ENCODE results near the gene ANKRD49.
A peak's percentile ranks its signal among the peaks of the same experiment; 100 is the strongest.

The ANKRD49 gene

DNA sequence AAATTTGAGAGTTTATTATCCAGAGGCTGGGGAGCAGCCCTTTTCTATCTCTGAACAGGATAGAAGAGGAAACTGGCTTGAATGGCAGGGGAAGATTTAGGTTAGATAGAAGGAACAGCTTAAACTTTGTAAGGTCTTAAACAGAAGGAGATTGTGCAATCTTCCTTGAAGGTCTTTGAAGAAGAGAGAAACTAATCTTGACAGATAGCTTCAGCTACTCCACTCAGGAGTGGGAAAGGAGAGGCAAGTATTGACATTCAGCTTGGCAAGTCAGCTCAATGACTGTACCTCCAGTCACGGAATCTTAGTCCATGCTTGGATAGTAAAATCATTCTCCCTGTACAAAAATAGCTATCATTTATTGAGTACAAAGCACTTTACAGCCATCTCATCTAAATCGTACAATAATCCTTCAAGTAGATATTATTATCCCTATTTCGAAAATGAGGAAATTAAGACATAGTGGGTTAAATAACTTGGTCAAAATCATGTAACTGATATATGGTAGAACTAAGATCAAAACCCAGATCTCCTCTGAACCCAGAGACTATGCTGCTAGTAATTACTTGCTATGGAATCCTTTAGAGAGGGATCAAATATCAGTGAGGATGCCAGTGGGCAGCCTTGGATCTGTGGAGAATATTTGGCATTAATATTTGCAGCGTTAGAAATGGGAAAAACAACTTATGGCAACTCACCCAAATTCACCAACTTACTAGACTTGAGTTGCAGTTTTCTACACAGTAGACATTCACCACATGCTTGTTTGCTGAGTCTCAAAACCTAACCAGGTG is 33.1 kb downstream of the ANKRD49 start:
- DNase-seq (ENCODE audit: low read depth) = no peak
- TF ChIP-seq CTCF (IDR thresholded peaks at IDR 0.05; ENCODE audit: low read length, missing control alignments) = no peak

DNA sequence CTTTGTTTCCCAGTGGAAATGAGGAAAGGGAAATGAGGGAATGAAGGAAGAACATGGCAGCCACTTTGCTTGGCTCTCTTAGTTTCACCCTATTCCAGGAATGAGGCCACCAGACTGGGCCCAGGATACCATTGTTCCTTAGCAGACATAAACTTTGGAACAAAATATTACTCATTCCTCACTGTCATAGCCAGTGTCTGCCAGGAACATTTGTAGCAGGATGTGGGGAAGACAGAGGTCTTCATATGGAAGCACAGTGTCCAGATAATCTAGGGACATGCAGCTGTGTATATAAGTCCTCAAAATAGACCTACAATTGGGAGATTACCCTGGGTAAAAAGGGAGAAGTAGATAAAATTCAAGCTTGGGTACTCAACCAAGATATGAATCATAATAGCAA is 34.8 kb downstream of the ANKRD49 start:
- DNase-seq (ENCODE audit: low read depth) = peak; percentile 39
- TF ChIP-seq CTCF (IDR thresholded peaks at IDR 0.05; ENCODE audit: low read length, missing control alignments) = no peak
- no peak overlapping the region for H3K4me3 ChIP-seq (replicated peaks; ENCODE audit: low read depth, low read length)

More for the DNA sequence above, 33.1 kb downstream of the ANKRD49 start:
- H3K4me3 ChIP-seq (replicated peaks; ENCODE audit: low read depth, low read length) = no peak overlapping the region

- no peak for TF ChIP-seq CTCF (IDR thresholded peaks at IDR 0.05; ENCODE audit: low read length, missing control alignments)
- DNase-seq (ENCODE audit: low read depth) = no peak
- H3K4me3 ChIP-seq (replicated peaks; ENCODE audit: low read depth, low read length) = no peak overlapping the region
These were observed 38.4 kb downstream of the ANKRD49 start for GRCh38 chr11:94532211-94532610.

GRCh38 chr11:94533206-94533605 is 39.4 kb downstream of the ANKRD49 start:
- no peak for TF ChIP-seq CTCF (IDR thresholded peaks at IDR 0.05; ENCODE audit: low read length, missing control alignments)
- H3K4me3 ChIP-seq (replicated peaks; ENCODE audit: low read depth, low read length) = no peak overlapping the region
- DNase-seq (ENCODE audit: low read depth) = no peak

DNA sequence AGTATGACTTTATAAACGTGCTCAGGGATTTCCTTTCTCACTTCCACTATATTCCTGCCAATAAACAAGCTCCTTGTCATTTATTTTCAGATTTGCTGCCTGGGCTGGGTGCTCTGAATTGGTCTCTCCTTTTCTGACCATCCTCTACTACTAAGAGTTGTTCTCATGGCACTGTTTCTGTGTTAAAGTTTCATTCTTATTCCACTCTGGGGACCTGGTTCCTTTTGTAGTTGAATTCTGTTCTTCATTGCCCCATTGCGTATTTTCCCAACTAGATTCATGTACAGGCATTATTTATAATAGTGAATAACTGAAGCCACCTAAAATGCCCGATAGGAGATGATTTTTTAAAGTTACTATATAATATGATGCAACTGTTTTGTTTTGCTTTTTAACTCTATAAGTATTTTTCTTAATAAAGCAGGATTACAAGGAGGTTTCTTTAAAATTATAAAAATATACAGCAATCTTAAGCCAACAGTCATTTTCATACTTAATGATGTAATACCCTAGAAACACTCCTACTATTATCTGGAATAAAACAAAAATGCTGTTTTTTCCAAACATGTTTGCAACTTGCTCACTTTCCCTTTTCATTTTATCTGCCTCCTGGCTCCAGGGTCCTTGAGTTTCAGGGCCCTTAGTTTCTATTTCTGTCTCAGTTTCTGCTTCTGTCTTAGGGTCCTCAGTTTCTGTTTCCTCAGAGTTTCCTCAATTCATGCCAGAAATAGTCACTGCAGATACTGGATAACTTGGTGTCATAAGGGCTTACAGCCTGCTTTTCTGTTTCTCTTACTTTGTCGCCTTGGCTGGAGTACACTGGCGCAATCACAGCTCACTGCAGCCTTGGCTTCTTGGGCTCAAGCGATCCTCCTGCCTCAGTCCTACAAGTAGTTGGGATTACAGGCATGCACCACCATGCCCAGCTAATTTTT is 40.2 kb downstream of the ANKRD49 start:
- H3K4me3 ChIP-seq (replicated peaks; ENCODE audit: low read depth, low read length) = no peak overlapping the region
- no peak for DNase-seq (ENCODE audit: low read depth)
- no peak for TF ChIP-seq CTCF (IDR thresholded peaks at IDR 0.05; ENCODE audit: low read length, missing control alignments)

GRCh38 chr11:94536386-94536785 is 42.6 kb downstream of the ANKRD49 start:
- H3K4me3 ChIP-seq (replicated peaks; ENCODE audit: low read depth, low read length) = no peak overlapping the region
- no peak for DNase-seq (ENCODE audit: low read depth)
- TF ChIP-seq CTCF (IDR thresholded peaks at IDR 0.05; ENCODE audit: low read length, missing control alignments) = no peak
